ENCODE data around the gene RHAG.

RHAG gene

DNA sequence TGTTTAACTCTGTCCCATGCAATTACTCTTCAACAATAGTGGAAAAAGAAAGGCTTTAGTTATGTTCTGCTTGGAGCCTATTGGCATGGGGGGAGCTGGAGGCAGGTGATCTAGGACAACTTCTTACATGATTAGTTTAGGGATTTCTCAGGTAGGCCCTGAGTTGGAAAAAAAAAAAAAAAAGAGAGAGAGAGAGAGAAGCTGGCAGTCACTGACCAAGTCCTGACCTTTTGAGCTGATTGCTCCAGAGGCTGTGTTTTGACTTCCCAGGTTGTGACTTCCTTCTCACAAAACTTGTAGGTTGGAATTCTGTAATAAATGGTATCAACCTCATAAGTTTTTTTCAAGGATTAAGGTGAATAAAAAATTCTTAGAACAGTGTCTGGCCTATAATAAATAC lies 78.4 kb downstream of the RHAG start:
- no peak for DNase-seq

DNA sequence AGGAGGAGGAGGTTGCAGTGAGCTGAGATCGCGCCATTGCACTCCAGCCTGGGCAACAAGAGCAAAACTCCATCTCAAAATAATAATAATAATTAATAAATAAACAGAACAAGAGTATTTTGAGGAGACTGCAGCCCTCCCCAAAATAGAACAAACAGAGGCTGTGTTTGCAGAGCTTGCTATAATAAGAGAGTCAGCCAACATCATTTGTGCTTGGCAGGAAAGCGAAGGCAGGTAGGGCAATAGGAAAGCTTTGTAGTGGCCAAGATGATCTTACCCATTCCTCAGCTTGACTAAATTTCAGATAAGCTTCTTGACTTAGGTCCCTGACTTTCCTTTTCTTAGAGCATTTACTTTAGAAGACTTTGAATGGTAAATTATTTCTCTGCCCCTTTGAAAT lies 79.5 kb downstream of the RHAG start:
- no peak for DNase-seq

DNA sequence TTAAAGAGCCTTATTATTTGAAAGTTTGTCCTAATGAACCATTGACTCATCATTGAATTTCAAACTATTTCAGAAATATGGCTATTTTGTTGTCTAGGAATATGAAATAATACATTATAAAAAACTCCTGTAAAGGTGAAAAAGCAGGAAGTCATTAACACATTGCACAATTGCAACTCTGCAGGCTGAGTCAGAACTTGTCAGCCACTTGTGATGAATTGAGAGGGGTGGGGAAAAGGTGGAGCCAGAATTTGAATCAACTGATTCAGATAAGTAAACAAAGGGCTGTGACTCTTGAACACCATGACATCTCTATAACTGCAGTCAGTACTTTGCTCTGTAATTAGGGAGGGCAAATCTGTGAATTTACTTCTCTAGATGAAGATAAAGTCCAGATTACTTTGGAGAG lies 80.2 kb downstream of the RHAG start:
- peak; percentile 71 for DNase-seq

DNA sequence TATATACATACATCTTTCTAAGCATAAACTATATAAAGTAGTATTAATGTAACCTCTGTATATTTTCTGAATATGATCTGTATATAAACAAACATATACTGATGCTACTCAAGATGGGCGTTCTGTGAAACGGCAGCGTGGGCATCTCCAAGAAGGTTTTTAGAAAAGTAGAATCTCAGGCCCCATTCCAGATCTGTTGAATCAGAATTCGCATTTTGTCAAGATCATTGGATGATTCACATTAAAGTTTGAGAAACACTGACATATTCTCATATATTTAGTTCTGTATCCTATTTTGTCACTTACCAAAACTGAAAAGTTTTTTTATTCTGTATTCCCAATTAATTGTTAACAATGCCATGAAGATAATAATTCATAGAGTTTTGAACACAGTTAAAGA lies 80.7 kb downstream of the RHAG start:
- no peak for DNase-seq
